GM19023 (cell line): Measurements from ENCODE around the gene ATP5ME.
A peak's percentile ranks its signal among the peaks of the same experiment; 100 is the strongest.
"Not testable (repeated sequence)": the region's sequence is repeated elsewhere in the genome, so short reads cannot be mapped to it uniquely, and the experiment has no call there.

Experiments used
- ATAC-seq: cut with Tn5 transposase; IDR thresholded peaks from one replicate; pipeline ENCODE4 v1.9.1; 2021; ENCODE audit warnings: mild to moderate bottlenecking, moderate library complexity; ENCODE audit not compliant: unreplicated experiment

ATP5ME gene

DNA sequence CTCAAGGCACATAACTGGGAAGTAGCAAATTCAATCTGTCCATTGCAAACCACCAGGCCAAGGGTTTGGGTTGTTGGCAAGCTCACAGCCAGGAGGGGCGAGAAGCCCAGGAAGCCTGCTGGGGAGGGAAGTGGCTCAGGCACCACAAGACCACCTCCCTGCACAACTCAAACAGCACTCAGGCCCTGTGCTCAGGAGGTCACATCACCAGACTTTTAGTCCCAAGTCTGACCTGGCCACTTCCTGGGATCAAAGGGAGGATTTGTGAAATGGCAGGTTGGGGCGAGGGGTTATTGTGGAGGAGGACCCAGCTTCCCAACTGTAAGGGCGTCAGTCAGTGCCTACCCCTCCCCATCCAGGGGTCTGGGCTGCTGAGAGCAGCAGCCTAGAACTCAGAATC is 2.3 kb downstream of the ATP5ME start:
- ATAC-seq = no peak

DNA sequence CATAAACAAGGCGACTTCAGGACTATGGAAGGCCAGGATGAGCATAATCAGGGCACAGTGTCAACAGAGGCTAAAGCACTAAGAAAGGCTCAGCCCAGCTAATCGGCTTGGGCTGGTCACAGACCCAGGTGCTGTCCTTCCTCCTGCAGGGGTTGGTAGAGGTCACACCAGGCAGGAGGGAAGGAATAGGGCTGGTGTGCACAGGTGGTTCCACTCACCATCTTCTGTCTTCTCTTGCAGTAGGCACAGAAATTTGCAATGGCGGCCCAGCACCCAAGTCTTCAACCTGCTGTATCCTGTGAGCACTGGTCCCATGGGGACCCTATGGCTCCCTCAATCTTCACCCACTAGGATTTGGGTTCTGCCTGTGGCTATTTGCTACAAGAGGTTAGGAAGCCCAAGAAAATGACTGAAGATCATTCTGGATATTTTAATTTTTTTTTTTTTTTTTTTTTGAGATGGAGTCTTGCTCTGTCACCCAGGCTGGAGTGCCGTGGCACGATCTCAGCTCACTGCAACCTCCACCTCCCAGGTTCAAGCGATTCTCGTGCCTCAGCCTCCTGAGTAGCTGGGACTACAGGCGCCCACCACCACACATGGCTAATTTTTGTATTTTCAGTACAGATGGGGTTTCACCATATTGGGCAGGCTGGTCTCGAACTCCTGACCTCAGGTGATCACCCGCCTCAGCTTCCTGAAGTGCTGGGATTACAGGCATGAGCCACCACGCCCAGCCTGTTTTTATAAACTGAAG is 4.1 kb downstream of the ATP5ME start:
- not testable (repeated sequence) for ATAC-seq

DNA sequence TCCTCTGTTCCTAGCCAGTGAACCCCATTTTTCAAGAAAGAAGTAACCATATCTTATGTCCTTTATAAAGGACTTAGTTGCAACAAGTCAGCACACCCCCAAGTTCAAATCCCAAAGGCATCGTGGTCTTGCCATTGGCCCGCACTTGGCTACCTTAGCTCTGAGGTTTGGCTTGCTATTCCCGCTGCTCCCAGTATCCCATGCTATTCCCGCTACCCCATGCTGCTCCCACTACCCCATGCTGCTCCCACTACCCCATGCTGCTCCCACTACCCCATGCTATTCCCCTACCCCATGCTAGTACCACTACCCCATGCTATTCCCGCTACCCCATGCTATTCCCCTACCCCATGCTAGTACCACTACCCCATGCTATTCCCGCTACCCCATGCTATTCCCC is 5.9 kb downstream of the ATP5ME start:
- ATAC-seq = not testable (repeated sequence)

DNA sequence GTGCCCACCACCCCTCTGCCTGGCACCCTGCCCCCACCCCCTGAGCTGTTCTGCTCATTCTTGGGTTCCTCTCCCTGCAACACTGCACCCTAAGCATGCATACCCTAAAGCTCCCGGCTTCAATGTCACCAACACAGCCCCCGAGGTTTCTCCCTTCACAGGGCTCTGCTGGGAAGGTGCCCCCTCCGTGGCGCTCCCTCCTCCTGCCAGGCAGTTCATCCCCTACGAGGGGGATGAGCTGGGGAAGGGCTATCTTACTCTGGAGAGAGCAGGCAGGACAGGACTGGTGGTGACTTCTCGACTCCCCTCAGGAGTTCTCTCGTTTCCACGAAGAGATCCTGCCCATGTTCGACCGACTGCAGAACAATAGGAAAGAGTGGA is 6.5 kb downstream of the ATP5ME start:
- ATAC-seq = no peak

DNA sequence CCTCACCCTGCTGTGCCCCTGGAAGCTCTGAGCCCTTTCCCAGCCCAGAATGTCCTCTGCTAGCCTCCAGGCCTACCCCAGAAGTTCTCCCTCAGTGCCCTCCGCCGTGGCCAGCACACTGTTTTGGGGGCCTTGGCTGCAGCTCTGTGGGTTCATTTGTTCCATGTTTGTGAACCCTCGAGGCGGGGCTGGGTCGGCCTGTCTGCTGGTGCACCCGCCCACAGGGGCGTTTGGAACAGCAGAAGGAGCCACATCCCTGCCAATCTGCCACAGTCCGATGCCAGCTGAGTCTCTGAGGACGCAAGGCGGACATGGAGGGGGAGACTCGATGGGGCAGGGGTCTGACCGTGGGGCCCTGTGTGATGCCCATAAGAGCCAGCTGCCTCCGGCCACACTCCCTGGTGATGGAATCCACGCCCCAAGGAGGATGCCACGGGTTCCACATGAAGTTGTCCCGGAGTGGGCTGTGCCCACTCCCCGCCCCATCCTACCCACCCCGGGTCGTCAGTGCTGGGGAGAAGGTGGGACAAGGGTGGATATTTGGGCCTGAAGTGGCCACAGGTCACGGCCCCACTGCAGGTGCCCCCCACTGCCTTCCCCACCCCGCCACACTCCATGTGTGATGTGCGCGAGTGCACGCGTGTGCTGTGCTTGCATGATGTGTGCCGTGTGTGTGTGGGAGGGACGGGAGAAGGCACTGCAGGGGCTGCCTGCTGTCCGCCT is 7.1 kb downstream of the ATP5ME start:
- no peak for ATAC-seq

DNA sequence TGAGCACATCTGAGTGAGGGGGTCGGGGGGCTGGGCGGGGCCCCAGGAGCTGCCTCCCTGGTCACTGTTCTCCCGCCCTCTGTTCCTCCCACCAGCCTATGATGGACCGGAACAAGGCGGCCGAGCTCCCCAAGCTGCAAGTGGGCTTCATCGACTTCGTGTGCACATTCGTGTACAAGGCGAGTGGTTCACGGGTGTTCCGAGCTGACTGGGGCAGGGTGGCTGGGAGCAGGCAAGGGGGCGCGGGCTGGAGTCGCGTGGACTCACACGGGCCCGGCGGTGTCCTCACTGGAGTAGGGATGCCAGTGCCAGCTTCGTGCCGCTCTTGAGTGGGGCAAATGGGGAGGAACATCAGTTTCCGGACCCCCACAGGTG is 7.7 kb downstream of the ATP5ME start:
- no peak for ATAC-seq

DNA sequence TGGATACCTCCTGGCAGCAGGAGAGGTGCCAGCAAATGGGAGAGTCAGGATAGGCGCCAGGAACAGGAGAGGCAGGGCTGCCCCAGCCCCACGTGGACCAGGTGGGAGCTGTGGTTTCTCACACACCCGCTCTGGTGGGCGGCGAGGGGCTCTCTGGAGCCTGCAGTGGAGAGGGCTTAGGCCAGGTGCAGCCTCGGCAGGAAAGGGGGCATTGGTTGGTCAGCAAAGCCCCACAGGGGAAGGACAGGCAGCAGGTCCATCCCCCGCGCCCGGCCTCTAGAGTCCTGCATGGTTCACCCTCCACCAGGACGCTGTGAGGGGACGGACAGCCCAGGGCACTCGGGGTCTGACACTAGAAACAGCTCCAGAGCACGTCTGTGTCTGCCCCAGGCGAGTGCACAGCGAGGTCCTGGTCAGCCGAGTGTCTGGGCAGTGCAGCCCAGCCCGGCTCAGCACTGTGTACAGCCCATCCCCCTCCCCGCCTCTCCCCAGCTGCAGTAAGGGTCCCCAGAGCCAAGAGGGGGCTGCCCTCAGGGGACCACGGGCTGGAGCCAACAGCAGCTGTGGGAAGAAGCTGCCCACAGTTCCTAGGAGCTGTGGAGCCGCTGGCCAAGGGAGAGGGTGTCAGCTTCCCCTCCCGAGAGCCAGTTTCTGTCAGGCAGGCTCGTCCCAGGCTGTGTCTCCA is 8.2 kb downstream of the ATP5ME start:
- ATAC-seq = no peak

DNA sequence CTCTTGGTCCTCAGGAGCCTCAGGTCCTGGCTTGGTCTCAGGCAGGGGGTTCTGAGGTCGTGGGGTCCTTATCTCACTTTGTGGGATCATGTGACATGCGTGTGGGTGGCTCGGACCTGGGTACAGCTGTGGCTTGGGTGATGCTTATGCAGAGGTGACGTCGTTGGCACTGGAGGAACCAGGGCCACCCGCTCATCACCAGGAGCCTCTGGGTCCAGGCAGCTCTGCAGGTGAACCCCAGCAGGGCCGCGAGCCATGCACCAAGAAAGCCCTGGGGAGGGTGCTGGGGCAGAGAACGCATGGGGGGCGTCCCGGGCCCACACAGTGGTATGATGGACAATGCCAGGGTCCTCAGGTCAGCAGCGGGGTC is 8.7 kb downstream of the ATP5ME start:
- ATAC-seq = no peak

DNA sequence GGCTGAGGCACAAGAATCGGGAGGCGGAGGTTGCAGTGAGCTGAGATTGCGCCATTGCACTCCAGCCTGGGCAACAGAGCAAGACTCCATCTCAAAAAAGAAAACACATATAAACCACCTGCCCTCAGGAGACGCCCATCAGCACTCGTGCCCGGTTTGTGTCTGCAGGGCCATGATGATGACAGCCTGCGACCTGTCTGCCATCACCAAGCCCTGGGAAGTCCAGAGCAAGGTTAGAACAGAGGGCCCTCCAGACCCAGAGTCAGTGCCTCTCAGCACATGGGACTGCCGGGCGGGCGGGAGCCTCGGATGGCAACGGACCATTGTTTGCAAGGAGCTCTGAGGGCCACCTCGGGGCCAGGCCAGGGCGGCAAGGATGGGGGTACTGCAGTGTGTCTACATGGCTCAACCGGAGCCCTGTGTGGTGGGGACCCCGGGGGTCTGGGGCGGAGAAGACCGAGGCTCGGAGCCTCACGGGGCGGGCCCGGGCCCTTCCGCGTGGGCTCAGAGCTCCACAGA is 9.3 kb downstream of the ATP5ME start:
- no peak for ATAC-seq

DNA sequence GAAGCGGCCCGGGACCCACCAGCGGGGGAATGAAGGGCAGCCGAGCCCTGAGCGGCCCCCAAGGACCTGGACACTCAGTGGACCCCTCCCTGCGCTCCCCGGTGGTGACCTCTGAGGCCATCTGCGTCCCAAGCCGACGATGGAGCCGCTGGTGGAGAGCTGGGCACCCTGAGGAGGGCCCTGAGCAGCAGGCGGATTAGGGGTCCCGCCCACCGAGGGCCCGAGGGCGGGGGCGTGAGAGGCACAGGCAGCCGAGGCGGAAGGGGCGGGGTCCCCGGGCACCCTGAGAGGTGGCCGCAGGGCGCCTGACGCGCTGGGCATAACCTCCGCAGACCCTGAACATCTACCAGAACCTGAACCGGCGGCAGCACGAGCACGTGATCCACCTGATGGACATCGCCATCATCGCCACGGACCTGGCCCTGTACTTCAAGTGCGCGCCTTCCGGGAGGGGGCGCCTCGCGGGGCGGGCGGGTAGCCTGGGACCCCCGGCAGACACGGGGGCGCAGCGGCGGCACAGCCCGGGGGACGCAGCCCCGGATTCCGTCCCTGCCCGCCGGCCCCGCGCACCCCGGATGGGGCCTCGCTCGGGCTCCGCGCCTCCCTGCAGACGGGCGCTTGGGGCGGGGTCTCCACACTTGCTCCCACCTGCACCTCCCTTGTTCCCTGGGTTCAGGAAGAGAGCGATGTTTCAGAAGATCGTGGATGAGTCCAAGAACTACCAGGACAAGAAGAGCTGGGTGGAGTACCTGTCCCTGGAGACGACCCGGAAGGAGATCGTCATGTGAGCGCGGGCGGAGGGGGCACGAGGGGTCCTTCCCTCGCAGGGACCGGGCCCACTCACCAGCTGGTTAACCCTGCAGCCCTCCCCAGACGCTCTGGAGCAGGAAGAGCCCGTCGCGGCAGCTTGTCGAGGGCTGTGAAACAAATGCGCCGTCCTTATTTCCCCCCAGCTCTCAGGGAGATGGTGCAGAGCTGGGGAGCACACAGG is 10.3 kb downstream of the ATP5ME start:
- ATAC-seq = peak; percentile 66

DNA sequence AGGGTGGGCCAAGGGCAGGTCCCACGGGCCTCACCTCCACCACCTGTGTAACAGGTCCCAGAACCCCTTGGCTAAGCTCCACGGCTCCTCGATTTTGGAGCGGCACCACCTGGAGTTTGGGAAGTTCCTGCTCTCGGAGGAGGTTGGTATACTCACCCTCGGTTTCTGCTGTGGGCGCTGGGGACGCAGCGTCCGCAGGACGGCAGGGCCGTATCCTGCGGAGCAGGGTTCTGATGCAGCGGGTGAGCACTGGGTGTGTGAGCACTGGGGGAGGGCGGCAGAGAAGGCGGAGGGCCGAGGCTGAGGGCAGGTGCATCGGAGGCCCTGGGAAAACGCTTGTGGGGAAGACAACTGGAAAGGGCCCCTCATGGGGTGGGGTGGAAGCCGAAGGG is 11.0 kb downstream of the ATP5ME start:
- ATAC-seq = peak; percentile 6

DNA sequence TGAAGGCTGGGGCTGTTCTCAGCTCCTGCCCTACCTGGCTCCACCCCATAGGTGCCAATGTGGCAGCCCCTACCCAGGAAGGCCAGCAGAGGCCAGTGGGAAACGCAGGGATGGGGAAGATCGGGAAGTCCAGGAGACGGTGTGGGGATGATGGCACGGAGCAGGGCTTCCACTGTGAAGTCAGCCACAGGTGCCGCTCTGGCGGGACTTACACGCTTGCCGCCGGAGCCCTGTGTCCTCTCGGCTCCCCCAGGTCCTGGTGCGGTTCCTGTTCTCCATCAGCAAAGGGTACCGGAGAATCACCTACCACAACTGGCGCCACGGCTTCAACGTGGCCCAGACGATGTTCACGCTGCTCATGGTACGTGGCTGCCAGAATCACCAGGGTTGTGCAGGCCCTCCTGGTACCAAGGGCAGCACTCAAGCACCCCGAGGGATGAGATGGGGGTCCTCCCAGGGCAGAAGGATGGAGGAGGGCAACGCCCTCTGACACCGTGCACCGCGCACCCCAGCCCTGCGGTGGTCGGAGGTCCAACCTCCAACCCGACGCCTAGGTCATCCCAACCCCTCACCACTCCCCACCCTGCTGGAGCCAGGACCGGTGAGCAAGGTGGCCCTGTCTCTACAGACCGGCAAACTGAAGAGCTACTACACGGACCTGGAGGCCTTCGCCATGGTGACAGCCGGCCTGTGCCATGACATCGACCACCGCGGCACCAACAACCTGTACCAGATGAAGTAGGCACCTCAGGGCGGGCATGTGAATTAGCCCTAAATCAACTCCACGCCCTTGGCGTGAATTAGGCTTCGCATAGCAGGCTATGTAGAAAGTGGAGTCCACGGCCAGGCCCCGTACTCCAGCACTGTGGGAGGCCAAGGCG is 12.0 kb downstream of the ATP5ME start:
- ATAC-seq = no peak

DNA sequence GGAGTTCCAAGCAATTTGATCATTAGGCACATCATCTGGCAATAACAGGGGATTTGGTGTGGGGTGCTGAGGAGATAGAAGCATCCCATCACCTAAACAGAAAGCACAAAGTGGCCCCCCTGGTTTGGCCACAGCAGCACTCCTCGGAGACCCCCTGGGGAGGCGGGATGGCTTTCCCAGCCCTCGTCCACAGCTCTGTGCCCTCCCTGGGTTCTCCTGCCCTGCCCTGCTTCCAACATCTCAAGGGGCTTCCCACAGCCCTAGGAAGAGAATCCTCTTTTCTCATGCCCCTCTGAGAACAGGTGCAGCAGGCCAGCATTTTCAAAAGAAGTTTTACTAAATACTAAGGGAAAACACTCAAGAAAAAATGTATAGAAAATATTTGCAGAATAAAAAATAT is 12.8 kb downstream of the ATP5ME start:
- no peak for ATAC-seq

DNA sequence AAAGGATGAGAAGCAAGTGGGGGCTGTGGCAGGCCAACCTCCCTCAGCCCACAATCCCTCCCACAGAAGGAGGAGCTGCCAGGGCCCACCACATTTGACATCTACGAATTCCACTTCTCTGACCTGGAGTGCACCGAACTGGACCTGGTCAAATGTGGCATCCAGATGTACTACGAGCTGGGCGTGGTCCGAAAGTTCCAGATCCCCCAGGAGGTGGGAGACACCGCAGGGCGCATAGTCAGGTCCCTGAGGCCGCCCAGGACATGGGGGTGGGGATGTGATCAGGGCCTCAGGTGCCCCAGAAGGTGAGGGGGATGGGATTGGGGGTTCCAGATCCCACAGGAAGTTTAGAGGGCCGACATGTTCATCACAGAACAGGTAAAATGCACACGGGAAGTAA is 13.7 kb downstream of the ATP5ME start:
- ATAC-seq = no peak

DNA sequence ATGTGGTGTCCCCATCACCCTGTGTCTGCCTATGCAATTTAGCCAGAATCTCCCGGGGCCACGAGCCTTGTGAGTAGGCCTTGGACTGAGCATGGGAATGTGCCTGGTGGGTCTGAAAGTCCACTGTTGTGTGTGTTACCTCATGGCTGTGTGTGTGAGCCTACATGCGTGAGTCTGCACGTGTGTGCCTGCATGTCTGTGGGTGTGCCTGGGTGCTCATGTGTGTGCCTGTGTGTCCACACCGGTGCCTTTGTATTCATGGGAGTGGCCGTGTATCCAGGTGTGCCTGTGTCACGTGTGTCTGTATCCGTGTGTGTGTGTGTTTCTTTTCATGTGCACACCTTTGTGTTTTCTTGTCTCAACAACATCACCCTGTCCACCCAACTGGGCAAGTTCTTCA is 14.2 kb downstream of the ATP5ME start:
- no peak for ATAC-seq

DNA sequence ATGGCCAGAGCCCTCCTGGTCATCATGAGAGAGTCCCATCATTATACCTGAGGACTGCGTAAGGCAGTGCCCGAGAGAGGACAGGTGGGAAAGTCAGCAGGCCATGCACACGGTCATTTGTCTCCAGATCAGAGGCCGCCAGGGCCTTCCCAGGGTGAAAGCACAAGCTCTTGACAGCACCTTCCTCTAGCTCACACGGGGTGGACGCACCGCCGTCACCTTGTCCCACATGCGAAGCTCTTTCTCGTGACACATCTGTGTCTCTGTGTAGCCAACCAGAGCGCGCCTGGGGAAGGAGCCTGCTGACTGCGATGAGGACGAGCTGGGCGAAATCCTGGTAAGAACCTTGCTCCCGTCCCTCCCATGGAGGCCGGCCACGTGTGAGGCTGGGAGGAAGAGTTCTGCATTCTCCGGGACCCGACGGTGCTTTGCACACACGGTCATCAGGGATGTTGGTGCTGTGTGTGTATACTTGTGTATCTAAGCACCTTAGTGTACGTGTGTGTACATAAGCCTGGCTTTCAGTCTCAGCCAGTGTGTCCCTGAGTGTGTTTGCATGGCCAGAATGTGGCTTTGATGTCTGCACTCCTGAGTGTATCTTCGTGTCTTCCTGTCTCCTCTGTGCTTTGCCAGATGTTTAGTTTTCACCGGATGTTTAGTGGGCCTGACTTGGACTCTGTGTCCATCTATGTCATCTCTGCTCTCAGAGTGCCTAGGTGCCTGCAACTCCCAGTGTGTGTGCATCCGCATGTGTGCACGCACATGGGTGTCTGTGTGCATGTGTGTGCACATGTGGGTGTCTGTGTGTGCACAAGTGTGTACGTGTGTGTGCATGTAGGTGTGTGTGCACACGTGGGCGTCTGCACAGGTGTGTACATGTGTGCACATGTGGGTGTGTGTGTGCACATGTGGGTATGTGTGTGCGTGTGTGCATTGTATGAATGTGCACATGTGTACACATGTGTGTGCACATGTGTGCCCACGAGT is 15.1 kb downstream of the ATP5ME start:
- ATAC-seq = no peak

DNA sequence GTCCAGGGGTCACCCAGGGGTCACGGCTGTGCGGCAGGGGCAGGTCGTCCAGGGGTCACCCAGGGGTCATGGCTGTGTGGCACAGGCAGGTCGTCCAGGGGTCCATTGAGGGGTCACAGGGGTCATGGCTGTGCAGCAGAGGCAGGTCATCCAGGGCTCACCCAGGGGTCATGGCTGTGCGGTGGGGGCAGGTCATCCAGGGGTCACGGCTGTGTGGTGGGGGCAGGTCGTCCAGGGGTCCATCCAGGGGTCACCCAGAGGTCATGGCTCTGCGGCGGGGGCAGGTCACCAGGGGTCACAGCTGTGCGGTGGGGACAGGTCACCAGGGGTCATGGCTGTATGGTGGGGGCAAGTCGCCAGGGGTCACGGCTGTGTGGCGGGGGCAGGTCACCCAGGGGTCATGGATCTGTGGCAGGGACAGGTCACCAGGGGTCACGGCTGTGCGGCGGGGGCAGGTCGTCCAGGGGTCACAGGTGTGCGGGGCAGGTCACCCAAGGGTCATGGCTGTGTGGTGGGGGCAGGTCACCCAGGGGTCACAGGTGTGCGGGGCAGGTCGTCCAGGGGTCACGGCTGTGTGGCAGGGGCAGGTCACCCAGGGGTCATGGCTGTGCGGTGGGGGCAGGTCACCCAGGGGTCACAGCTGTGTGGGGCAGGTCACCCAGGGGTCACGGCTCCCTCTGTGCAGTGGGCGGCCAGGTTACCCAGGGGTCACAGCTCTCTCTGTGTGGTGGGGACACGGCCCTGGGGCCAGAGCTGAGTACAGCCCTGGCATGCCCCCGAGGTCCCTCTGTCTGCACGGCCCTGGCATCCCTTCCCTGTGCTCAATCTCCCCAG is 16.0 kb downstream of the ATP5ME start:
- ATAC-seq = no peak
